Urothelium cell line (cell line): ENCODE results near the gene IFRD2.
A peak's percentile ranks its signal among the peaks of the same experiment; 100 is the strongest.

Source experiments
- DNase-seq: peaks from one replicate; pipeline ENCODE4 v3.0.0; 2011; ENCODE audit warnings: low spot score, mixed read lengths
- FAIRE-seq: peaks from 2 replicates; lab custom pipeline; 2011; peaks lifted over from hg19 to GRCh38; lab: Jason Lieb, UNC

Gene IFRD2

DNA sequence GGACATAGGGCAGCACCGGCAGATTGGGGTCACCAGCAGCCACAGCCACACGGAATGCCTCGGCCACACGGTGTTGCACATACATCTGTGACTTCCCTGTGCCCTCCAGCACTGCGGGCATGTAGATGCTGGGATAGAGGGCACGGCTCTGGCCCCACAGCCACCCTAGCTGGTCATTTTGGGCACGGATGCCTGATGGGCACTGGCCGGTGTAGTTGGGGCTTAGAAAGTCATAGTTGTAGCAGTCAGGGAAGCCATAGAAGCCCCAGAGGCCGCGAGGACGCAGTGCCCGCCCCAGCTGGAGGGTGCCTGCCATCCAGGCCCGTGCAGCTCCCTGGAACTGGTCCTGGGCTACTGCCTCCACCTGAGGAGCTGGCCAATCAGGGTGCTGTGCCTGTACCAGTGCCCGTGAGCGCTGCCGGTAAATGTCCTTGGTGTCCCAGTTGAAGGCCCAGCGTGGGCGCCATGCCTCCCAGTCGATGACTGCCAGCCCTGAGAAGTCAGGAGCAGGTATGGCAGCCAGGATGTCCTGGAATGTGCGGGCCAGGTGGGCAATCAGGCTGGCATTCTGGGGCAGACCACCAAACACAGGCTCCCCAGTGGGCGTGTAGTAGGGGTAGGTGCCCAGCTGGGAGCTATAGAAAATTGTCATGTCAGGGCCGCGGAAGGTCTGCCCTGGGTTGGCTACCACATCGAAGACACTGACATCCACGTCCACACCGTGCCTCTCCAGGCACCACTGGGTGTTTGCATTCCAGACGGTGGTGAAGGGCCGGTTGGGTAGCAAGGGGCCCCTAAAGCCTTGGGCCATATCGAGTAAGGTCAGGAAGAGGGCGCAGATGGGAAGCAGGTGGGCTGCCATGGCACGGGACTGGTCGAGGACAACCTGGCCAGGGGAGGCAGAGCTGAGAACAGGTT lies 10.1 kb upstream of the IFRD2 start:
- DNase-seq: no peak
- no peak for FAIRE-seq

DNA sequence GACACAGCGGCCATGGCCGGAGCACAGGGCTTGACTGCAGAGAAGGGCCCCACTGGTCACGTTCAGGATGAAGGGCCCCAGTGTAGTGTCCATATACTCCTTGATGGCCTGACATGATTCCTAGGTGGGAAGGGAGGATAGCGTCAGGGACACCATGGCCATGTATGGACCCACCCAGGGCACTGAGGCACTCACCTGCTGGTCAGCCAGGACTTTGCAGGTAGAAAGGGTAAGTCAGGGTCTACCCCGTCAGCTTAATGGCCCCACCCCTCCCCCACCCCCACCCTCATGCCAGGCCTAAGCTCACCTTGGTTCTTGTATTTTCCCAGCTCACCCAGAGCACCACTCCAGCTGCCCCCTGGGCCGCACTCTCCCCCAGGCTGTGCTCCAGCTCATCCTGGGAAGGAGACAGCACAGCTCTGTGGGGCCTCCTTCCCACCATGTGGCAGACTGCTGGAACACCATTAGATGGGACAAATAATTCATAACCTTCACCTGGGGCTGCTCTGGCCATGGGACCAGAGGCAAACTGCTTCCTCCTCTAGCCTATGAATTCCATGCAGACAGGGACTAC lies 8.5 kb upstream of the IFRD2 start:
- DNase-seq: no peak
- FAIRE-seq: no peak

DNA sequence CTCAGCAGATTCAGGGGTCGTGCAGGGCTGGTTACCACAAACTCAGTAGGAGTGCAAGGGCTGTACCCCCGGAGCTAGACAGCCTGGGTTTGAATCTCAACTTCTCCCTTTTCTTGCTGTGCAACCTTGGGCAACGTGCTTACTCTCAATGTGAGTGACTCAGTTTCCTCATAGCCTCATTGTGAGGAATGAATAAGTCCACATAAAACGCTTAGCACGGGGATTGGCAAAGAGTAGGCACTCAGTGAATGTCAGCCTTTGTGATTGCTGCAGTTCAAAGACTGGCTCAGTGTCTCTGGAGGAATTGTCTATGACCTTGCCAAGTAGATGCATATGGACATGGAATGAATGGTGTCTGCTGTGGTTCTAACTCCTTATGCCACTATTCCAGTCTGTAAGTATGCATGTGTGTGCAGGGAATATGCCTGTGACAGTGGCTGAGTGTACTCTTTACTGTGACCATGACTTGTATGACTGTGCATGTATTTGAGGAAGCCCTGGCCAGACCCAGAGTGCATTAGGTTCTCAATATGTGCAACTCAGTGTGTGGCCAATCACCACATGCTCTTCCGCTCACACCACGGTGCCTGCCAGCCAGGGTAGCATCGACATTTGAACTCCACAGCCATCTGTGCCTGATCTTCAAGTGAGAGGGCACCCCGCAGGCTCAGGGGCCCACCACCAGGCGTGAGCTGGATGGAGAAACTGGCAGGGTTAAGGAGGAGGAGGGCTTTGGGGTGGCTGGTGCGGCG lies 7.9 kb upstream of the IFRD2 start:
- FAIRE-seq (peak; percentile 20), DNase-seq (no peak)

DNA sequence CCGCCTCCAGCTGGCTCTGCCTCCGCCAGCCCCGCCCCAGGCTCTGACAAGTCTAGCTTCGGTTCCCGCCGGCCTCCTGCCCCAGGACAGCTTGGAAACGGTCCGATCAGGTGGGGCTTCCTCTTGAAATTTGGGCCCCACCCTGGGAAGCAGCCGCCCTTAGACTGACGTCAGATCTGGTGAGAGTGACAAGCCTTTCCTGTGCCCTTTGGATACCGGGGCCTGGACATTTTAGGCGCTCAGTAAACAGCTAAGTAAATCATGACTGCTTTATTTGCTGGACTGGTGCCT lies 7.4 kb upstream of the IFRD2 start:
- FAIRE-seq (no peak), DNase-seq (no peak)

DNA sequence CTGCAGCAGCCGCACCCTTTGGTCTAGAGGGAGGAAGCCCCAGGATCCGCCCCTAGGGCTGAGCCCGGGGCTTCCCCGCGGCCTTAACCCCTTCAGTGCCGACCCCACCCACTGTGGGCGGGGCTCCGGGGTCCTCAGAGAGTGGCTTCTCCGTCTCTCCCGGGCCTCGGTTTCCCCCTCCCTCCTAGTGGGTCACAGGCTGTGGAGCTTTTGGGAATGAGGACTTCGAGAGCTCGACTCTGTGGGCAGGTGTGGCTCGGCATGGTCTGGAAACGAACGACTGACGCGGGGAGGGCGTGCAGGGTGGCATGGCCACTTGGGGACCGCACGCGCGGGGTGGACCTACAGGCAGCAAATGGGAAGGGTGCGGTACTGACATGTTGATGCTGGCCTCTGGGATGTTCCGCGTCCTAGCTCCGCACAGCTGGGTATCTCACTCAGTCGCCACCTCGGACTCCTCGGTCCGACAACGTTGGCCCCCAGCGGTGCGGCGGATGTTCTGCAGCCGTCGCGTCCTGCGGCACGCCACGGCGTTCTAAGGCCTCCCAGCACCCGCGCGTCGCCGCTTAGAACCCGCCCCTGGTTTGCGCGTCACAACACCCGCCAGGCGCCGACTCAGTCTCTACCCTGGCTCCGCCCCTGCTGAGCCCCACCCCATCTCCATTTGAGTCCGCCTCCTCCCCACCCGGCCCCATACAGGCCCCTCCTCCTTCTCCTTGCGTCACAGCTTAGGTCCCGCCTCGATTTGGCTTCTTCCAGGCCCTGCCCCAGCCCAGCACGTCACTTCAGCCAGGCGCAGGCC lies 6.8 kb upstream of the IFRD2 start, which contains the start of the genes HYAL3 and NAA80:
HYAL3 (minus strand) TSS at position 570 of the 802 bp plus-strand sequence. CDS start 3,803 bp downstream, outside the sequence.
NAA80 (minus strand) TSS at position 570 of the 802 bp plus-strand sequence. CDS start 1,942 bp downstream, outside the sequence.
- peak; percentile 99 for DNase-seq
- peak; percentile 92 for FAIRE-seq

DNA sequence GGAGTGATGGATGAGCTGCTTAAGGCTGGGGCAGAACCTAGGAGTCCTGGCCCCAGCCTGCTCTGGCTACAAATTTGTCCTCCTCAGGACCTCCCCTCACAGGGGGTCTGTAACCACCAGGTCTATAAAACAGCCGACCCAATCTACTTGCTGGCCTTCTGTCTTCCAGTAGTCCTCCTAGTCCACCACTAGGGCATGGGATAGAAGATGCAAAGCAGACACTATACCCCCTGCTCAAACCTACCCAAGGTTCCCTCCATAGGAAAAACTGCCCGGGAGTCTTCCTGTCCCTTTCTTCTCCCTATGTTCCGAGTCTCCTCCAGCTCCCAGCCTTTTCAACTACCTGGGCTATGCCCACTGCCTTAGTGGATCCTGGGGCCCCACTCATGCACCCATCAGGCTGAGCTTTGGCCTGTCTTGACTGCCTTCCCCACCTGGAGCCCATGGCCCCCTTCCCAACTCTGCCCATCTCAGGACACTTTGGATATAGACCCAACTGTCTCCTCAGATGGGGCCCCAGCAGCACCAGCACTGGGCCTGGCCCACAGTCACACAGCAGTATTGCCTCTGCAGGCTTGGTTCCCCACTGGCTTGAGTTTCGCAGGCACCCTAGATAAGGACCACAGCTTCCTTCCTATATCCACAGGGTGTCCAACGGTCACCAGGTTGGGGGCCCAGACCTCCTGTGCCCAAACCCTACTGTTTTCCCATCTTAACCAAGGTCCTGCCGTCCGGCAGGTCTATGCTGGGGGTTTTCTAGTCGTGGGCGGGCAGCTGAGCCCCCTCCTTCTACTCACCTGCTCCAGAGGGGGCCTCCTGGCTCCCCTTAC lies 5.9 kb upstream of the IFRD2 start:
- FAIRE-seq (no peak), DNase-seq (no peak)

DNA sequence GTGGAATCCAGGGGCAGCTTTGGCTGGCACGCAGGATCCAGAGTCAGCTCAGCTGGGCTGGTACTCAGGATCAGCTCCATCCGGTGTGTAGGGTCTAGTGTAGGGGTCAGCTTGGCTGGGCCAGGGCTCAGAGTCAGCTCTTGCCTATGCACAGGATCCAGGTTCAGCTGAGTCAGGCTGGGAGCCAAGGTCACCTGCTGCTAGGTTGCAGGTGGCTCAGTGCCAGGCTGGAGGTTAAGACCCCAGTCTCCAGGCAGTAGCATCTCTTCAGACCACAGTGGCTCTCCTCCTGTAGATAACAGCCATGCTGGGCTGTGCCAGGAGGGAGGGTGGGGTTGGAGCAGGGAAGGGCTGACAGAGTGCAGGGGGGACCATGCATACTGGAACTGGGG lies 5.2 kb upstream of the IFRD2 start:
- FAIRE-seq (no peak), DNase-seq (no peak)

DNA sequence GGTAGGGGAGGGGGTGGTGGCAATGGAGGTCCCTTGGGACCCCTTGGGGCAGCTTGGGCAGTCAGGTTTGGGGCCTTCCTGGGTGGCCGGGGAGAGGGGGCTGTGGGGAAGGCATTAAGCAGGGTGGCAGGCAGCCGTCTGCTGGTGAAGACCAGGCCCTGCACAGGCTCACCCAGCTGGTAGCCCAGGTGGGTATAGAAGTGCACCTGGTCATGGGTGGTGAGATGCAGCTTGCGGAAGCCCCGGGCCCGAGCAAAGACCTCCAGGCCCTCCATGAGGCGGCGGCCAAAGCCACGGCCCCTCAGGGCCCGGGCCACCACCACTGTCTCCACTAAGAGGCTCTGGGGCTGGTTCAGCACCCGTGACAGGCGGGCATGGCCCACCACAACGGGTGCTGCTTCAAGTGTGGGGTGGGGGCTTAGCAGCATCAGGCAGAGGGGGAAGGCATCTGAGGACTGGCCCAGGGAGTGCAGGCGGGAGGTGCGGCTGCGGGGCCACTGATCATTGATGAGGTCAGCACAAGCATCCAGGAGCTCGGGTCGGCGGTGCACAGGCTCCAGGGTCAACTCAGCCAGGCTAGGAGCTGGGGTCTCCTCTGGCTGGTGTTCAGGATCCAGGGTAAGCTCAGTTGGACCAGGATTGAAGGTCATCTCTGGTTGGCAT lies 4.6 kb upstream of the IFRD2 start:
- FAIRE-seq: no peak
- DNase-seq: no peak

DNA sequence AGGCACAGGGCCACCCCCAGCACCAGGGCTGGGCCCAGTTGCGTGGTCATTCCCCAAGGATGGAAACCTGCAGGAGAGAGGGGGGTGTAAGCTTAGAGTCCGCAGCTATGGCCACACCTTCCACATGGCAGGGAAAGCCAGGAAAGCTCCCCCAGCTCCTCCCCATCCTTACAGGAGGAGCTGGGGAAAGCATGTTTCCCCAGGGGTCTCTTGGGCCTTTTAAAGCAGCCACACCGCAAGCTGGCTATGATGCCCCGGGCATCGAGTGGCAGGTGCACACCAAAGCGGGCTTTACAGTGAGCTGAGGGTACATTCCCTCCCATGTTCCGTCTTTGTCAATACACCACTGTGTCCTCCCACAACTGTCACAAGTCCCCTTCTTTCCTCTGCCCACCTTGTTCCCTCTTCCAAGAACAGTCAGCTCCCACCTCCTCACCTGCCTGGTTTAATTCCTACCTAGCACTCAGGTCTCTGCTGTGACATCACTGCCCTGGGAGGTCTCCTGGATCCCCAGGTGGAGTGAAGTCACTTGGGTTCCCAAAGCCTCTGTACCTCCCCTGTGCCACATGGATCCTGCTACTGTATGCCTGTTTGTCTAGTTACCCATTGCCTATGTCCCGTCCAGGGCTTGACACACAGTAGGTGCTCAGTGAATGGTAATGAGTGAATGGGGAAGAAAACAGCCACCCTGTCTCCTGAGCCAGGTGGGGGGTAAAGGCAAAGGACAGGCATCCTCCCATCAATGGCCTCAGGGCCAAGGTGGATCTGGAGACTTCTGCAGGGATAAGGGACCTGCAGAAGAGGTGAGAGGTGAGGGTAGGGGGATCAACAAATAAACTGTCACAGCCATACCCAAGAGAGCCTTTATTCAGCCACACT lies 3.6 kb upstream of the IFRD2 start:
- DNase-seq: no peak
- FAIRE-seq: no peak

DNA sequence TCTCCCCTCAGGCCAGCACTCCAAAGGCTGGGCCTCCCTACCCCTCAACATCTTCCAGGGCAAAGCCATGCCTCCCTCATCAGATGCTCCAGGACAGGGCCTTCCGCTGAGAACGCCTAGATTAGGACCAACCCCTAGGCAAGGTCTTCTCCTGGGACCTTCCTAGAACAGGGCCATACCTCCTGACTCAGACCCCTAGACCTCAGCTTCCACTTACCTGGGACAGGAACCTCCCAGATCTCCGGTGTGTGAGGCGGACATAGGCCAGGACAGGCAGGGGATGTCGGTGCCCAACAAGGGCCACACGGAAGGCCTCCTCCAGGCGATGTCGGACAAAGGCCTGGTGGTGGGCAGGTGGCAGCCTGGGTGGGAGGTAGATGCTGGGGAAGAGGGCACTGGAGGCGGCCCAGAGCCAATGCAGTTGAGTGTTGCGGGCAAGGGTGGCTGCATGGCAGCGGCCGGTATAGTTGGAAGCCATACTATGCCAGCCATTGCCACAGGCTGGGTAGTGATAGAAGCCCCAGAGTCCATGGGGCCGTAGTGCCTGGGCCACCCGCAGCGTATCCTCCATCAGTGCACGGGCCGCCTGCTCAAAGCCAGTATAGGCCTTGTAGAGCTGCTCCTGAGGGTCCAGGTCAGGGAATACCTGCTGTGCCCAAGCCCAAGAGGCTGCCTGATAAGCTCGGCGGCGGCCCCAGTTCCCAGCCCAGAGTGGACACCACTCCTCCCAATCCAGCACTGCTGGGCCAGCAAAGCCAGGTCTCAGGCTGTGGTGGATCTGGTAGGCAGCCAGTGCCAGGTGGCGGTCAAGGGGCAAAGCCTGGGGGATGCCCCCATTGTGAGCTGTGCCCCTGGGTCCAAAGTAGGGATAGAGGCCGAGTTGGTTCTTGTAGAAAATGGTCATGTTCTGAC lies 2.5 kb upstream of the IFRD2 start:
- FAIRE-seq (no peak), DNase-seq (no peak)

DNA sequence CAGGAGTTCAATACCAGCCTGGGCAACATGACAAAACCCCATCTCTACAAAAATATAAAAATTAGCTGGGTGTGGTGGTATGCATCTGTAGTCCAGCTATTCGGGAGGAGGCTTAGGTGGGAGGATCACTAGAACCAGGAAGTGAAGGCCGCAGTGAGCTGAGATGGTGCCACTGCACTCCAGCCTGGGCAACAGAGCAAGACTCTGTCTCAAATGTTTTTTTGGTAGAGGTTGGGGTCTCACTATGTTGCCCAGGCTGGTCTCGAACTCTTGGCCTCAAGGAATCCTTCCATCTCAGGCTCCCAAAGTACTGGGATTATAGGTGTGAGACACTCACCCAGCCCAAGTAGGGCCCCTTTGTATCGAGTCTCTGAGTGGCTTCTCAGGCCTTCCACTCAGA lies 1.9 kb upstream of the IFRD2 start:
- no peak for FAIRE-seq
- DNase-seq: no peak

DNA sequence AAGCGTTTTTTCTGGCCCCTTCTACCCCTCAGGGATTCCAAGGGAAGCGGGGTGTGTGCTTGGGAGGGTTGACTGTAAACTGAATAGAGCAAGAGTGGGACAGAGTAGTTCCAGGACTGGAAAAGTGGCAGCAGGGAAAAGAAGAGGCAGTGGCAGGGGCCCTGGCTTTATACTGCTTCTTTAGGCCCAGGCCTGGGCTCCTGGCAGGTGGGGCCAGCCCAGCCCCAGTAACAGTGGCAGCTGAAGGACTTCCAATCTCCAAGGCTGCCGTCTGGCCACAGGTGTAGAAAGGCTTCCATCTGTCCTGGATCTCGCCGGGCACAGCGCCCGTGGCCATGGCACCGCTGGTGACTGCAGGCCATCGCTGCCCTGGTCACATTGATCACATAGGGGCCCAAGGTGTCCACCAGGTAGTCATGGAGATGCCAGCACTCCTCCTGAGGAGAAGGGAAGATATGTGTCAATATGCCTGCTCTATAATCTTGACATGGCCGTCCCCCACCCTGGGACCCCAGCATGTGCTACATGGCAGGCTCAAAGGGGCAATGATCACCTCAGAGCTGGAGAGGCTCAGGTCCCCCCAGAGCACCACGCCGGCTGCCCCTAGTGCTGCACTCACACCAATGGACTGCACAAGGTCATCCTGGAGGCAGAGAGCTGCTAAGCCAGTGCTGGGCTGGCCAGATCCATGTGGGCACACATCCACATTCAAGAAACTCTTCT lies 1.0 kb upstream of the IFRD2 start:
- no peak for DNase-seq
- FAIRE-seq: peak; percentile 32

DNA sequence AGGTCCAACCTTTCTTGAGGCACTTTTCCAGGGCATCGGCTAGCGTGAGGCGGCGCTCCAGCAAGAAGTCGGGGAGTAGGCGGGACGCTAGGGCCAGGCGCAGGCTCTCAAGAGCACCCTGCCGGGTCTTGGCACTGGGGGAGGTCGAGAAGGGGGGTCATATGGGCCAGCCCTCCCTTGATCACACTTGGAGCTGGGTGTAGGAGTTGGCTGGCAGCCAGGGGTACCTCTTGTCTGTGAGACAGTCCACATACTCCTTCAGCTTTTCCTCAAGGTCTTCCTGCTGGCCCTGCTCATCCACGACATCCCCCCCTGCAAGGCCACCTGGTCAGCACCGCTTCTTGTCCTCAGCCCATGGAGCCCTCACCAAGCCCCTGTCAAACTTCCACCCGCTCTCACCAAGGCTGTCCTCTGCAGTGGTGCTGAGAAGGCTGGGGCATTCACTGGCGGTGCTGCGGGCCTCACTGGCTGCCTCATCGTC lies 2.0 kb downstream of the IFRD2 start:
- DNase-seq (no peak), FAIRE-seq (no peak)

DNA sequence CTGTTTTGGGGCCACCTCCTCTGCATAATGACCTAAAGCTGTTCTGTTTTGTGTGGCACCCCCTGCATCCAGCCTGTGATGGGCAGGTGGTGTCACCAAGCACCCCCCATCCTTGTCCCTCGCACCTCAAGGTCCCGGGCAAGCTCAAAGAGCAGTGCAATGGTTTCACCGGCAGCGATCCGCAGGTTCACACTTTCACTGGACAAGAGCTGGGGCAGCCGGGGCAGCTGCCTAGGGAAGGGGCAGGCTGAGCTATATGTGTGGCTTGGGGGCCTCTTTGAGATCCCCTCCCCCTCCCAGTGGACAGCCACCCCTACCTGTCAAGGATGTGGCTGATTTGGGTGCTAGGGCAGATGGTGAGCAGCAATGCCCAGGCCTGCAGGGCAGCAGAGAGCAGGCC lies 3.1 kb downstream of the IFRD2 start:
- DNase-seq: no peak
- no peak for FAIRE-seq

DNA sequence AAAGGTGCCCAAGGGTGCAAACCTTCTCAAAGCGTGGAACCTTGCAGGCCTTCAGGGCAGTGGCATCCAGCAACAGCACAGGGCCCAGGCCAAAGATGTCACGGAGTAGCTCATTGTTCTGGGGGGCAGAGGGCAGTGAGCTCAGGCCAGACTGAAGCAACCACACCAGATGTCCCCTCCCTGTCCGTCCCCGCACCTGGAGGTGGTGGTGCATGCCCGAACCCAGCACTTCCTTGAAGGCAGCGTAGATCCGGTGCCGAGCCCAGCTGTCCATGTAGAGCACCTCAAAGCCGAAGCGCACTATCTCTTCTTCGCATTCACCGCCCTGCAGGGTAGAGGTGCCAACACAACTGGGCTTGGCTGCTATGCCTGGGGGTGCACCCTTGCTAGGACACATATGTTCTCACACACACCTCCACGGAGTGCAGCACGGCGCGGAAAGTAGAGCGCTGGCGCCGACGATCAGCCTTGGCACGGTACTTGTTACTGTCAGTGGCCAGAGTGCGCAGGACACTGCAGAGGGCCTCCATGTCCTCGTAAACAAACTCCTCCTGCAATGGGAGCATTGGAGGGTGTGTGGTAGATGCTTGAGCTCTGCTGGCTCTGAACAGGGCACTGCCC lies 3.7 kb downstream of the IFRD2 start:
- no peak for DNase-seq
- no peak for FAIRE-seq

DNA sequence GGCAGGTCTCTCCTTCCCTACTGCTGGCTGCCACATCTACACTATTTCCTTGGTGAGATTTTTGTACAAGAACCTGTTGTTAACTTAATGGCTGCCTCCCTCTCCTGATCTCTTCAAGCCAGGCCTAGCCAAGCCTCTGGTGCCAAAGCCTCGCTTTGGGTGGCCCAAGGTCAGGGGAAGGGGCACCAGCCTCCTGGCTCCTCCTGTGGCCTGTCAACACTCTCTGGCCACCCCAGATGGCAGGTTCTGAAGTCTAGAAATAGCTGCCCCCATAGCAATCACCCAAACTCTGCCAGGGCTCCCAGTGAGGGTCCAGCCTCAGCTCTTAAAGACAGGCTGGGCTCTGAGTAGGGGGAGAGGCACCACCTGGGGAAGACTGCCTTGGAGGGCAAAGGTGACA lies 5.0 kb downstream of the IFRD2 start:
- DNase-seq: no peak
- FAIRE-seq: no peak
